GM12891 (cell line): ENCODE data around the gene NKAIN2.

Experiments
- DNase-seq: peaks from one replicate; pipeline ENCODE4 v3.0.0; 2011; ENCODE audit warnings: low spot score; ENCODE audit not compliant: insufficient read length
- FAIRE-seq: peaks from 2 replicates; lab custom pipeline; 2011; peaks lifted over from hg19 to GRCh38; lab: Jason Lieb, UNC
- PAX5 ChIP-seq: IDR thresholded peaks from 2 replicates; pipeline ENCODE4 v1.6.1; 2011; ENCODE audit warnings: low read length, moderate library complexity, mild to moderate bottlenecking; ENCODE audit not compliant: insufficient read depth, severe bottlenecking
- POLR2A ChIP-seq: IDR thresholded peaks from 2 replicates; pipeline ENCODE4 v1.6.1; 2011; ENCODE audit warnings: low read depth, low read length, control low read depth
- POLR2AphosphoS5 ChIP-seq: IDR thresholded peaks from 2 replicates; pipeline ENCODE4 v1.6.1; 2011; ENCODE audit warnings: low read depth, low read length, control low read depth
- POU2F2 ChIP-seq: IDR thresholded peaks from 2 replicates; pipeline ENCODE4 v1.6.1; 2011; ENCODE audit warnings: low read depth, mild to moderate bottlenecking, control low read depth, low read length, moderate library complexity
- SPI1 ChIP-seq: IDR thresholded peaks from 2 replicates; pipeline ENCODE4 v1.6.1; 2011; ENCODE audit warnings: low read depth, low read length, control low read depth
- TAF1 ChIP-seq: IDR thresholded peaks from 2 replicates; pipeline ENCODE4 v1.6.1; 2011; ENCODE audit warnings: low read depth, low read length, control low read depth

NKAIN2 gene

DNA sequence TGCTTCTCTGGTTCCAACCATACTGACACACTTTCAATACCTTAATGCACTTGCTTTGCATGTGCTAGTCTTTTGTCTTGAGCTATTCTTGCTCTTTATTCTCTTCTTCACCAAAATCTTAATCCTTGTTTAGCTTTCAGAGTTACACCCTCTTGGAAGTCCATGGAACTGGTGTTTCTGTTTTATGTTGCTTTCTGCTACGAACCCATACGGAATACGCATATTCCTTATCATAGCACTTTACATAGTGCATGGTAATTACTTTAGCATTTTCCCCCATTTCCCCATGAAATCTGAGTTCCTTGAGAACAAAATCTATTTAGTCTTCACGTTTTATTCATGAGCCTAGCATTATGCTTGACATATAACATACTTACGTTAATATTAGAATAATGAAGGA, 270.9 kb downstream of the NKAIN2 start:
- FAIRE-seq: no peak

DNA sequence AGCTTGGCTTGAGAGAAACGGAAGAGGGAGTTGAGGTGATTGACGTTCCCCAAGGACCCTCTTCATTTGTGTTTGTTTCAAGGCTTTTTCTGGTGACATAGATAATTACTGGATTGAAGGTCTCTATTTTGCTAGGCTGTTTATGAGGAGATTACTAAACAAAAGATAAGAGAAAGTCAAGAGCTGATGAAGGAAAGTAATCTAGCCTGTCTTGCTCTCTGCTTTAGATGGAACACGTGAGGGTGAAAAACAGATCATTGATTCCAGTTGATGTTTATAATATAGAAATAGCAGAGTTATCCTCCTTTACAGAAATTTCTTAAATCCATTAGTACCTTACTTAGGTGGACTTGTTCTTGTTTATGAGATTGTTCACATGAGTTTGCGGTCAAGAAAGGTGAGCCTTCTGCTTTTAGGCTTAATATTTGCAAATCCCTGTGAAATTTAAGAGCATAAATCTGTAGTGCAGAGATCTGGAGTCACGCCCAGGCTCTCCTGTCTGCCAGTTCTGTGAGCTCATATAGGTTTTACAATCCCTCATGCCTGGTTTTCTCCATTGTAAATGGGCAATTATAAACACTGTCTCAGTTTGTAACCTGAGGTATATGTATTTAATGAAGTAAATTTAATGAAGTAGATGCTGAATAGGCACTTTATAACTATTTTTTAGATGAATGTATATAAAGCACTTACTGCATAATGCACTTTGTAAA, 272.8 kb downstream of the NKAIN2 start:
- DNase-seq (no peak), FAIRE-seq (no peak)
- TF ChIP-seq TAF1: no peak
- no peak for TF ChIP-seq POU2F2
- no peak for TF ChIP-seq PAX5
- no peak for TF ChIP-seq SPI1
- no peak for TF ChIP-seq POLR2AphosphoS5
- TF ChIP-seq POLR2A: no peak

More for the DNA sequence above, 270.9 kb downstream of the NKAIN2 start:
- TF ChIP-seq TAF1: no peak
- no peak for TF ChIP-seq SPI1
- no peak for TF ChIP-seq POU2F2
- TF ChIP-seq POLR2AphosphoS5: no peak
- TF ChIP-seq PAX5: no peak
- no peak for DNase-seq

DNA sequence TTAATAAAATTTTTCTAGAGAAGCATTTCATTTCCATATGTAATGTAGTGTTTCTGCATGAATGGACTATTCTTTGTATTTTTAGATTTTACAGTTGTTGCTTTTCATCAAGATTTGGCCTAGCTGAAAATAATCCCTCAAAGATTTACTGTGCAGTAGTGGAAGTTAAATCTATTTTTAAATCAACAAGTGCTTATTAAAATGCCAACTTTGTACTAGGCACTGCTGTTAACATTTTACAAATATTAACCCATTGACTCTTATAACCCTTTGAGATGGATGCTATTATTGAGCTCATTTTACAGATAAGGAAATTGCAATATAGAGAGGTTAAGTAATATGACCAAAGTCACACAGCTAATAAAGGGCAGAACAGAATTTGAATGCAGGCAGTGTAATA, 274.5 kb downstream of the NKAIN2 start:
- TF ChIP-seq TAF1 (no peak), POLR2AphosphoS5 (no peak), PAX5 (no peak), POLR2A (no peak), POU2F2 (no peak), SPI1 (no peak)
- no peak for FAIRE-seq

DNA sequence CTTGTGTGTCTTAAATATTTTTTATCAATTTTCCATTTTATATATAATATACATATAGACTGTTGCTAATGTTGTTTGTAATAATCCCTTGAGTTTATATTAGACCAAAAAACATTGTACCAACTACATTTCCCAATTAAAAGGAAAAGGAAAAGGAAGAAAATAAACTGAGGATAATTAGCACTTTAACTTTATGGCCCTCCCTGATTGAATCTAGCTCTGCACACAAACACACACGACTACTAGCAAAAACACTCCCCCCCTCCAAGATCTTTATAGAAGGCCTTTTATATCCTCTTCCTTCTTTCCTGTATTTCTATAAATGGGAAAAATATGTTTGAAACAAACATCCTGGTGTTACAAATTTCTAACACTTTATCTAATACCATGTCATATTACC, 276.8 kb downstream of the NKAIN2 start:
- TF ChIP-seq TAF1 (no peak), POLR2AphosphoS5 (no peak), SPI1 (no peak), POU2F2 (no peak), POLR2A (no peak), PAX5 (no peak)
- FAIRE-seq (no peak), DNase-seq (no peak)

More for the DNA sequence above, 274.5 kb downstream of the NKAIN2 start:
- DNase-seq: no peak

DNA sequence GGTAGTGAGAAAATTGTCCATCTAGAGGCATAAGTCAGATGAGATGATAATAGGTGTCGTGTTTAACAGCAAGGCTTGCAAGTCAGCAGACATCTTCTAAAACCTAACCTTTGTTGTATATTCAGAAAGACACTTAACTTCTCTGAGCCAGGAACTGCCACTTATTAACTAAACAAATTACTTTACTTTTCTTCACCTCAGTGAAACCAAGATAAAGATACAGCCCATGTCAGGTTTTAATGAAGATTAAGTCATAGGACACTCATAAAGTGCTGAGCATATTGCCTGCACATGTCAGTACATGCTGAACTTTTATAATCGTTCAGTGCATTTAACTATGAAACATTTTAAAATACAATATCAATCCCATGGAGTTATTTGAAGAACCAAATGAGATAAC, 286.8 kb downstream of the NKAIN2 start:
- FAIRE-seq (no peak), DNase-seq (no peak)
- TF ChIP-seq TAF1 (no peak), POLR2A (no peak)

DNA sequence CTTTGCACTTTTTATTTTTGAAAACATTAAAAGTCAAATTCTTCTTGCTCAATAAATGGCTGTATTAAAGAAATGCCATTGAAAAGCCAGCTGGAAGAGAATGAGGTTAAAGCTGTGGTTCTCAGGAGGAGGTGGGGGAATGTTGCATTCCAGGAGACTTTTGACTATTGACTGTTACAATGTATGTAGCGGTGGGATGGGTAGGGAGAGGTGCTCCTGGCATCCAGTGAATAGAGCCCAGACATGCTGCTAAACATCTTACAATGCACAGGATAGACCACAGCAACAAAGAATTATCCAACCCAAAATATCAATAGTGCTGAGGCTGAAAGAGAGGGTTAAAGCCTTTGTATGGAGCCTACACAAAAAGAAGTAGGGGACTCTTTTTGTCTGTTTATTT, 295.9 kb downstream of the NKAIN2 start:
- DNase-seq: no peak
- no peak for FAIRE-seq

DNA sequence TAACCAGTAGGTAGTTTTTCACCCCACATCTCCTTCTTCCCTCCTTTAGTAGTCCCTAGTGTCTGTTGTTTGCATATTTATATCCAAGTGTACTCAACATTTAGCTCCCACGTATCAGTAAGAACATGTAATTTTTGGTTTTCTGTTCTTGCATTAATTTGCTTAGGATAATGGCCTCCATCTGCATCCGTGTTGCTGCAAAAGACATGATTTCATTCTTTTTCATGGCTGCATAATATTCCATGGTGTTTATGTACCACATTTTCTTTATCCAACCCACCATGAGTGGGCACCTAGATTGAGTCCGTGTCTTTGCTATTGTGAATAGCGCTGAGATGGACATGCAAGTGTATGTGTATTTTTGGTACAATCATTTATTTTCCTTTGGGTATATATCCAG, 306.8 kb downstream of the NKAIN2 start:
- FAIRE-seq (no peak), DNase-seq (no peak)
- TF ChIP-seq PAX5 (no peak), POLR2A (no peak), SPI1 (no peak), TAF1 (no peak), POLR2AphosphoS5 (no peak), POU2F2 (no peak)

More for the DNA sequence above, 295.9 kb downstream of the NKAIN2 start:
- TF ChIP-seq PAX5: no peak
- no peak for TF ChIP-seq POU2F2
- no peak for TF ChIP-seq TAF1
- no peak for TF ChIP-seq SPI1
- no peak for TF ChIP-seq POLR2AphosphoS5
- no peak for TF ChIP-seq POLR2A

DNA sequence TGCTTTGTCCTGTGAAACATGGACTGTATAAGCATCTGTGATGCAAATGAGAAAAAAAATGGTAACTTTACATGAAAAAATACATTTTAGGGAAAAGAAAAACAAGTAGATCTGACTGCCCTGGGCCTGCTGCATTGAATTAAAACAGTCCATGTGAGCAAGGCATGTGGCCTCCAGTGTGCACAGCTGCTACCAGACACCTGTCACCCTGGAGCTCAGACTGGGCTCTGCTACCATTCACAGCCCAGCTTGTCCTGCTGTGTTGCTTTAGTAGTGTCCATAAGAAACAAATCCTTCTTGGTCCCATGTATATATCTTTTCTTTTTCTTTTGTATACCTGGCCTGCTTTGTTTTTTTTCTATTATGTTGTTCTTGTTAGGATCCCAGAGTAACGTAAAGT, 315.9 kb downstream of the NKAIN2 start:
- FAIRE-seq: no peak
- no peak for DNase-seq
- no peak for TF ChIP-seq TAF1
- TF ChIP-seq SPI1: no peak
- no peak for TF ChIP-seq POLR2AphosphoS5

DNA sequence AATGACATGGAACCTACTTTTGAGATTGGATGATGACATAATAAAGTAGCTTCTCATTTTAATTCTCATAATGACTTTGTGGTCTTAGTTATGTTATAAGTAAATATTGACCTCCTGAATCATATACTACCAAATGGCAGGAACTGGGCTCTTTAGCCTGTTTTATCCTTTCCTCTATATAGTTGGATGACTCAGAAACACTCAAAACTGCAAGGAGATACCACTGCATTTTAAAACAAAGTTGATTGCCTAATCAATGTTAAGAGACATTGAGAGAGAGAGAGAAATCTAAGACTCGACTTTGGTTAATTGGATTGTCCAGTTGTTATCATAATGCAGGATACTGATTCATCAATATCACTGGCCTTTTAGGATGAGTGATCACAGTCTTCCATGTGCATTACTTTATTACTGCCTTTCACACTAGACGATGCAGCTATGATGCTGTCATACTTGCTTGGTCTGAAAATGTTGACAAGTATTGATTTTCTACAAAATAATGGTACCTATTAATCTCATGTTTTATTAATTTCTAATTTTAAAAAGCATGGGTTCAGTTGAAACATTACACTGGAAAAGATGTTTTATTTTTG, 320.0 kb downstream of the NKAIN2 start:
- FAIRE-seq: no peak
- TF ChIP-seq POLR2A (no peak), POLR2AphosphoS5 (no peak), POU2F2 (no peak), PAX5 (no peak), SPI1 (no peak), TAF1 (no peak)
- DNase-seq: no peak

DNA sequence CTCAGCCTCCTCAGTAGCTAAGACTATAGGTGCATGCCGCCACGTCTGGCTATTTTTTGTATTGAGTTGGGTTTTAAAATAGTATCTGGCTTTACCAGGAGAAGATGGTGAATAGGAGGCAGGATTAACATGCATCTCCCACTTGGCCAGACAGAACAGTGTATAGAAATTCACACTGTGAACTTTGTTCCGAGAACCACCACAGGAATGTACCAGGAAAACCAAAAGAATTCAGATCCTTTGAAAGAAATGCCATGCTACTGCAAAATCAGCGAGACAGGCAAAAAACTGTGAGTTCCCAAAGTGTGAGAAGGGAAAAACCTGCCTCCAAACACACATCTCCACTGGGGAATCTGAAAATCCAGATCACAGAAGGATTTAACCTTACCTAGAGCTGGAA, 327.6 kb downstream of the NKAIN2 start:
- DNase-seq (no peak), FAIRE-seq (no peak)
- TF ChIP-seq SPI1: no peak
- TF ChIP-seq POLR2AphosphoS5: no peak
- TF ChIP-seq POLR2A: no peak
- no peak for TF ChIP-seq POU2F2
- no peak for TF ChIP-seq TAF1
- TF ChIP-seq PAX5: no peak

DNA sequence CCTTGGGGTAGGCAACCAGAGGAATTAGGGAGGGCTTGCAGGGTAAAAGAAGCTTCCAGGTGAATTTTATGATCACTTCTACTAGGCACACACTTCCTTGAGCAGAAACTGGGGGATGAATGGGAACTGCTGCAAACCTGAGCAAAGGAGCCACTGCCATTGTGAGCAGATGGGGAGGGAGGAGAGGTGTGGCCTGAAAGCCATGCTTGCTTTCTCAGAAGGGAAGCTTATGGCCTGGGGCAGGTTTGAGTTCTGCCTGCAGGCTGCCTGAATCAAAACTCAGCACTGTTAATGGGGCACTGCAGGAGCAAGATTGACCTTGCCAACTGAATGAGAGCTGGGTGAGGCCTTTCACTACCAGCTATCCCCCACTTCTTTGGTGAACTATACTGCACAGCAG, 328.1 kb downstream of the NKAIN2 start:
- FAIRE-seq (no peak), DNase-seq (no peak)
- TF ChIP-seq SPI1: no peak
- no peak for TF ChIP-seq POLR2AphosphoS5
- no peak for TF ChIP-seq POLR2A
- no peak for TF ChIP-seq TAF1
- TF ChIP-seq POU2F2: no peak
- no peak for TF ChIP-seq PAX5
